ENCODE data around the gene CTSF.

GRCh38 chr11:66546966-66547661 lies 21.3 kb downstream of the CTSF start:
- no peak for TF ChIP-seq EZH2 (IDR thresholded peaks at IDR 0.05; ENCODE audit: borderline replicate concordance)
- TF ChIP-seq, protein P1, sequence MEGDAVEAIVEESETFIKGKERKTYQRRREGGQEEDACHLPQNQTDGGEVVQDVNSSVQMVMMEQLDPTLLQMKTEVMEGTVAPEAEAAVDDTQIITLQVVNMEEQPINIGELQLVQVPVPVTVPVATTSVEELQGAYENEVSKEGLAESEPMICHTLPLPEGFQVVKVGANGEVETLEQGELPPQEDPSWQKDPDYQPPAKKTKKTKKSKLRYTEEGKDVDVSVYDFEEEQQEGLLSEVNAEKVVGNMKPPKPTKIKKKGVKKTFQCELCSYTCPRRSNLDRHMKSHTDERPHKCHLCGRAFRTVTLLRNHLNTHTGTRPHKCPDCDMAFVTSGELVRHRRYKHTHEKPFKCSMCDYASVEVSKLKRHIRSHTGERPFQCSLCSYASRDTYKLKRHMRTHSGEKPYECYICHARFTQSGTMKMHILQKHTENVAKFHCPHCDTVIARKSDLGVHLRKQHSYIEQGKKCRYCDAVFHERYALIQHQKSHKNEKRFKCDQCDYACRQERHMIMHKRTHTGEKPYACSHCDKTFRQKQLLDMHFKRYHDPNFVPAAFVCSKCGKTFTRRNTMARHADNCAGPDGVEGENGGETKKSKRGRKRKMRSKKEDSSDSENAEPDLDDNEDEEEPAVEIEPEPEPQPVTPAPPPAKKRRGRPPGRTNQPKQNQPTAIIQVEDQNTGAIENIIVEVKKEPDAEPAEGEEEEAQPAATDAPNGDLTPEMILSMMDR (IDR thresholded peaks at IDR 0.05; ENCODE audit: poor library complexity), result no peak
